ENCODE results near the gene GLYAT.

GLYAT gene, protein sequence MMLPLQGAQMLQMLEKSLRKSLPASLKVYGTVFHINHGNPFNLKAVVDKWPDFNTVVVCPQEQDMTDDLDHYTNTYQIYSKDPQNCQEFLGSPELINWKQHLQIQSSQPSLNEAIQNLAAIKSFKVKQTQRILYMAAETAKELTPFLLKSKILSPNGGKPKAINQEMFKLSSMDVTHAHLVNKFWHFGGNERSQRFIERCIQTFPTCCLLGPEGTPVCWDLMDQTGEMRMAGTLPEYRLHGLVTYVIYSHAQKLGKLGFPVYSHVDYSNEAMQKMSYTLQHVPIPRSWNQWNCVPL

DNA sequence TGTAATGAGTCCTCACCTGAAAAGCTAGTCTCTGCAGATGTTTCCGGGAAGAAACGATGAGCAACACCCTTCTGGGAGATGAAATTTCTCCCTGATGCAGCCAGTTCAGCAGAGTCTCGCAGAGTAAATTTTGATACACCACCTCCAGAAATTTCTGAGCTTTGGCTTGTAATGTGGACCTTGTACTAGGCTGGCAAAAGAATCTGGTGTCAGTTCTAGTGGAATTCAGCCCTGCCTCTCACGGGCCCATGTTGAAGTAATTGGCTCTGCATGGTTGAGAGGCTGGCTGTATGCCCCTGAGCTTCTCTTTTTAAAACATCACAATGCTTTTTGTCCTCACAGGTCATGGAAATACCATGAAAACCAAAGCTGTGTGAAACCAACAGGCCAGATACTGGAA is at the start of gene GLYAT:
TSS of gene GLYAT (minus strand) at position 125 of the 400 bp plus-strand sequence. CDS start 7,447 bp downstream, outside the sequence.
- no peak for DNase-seq

DNA sequence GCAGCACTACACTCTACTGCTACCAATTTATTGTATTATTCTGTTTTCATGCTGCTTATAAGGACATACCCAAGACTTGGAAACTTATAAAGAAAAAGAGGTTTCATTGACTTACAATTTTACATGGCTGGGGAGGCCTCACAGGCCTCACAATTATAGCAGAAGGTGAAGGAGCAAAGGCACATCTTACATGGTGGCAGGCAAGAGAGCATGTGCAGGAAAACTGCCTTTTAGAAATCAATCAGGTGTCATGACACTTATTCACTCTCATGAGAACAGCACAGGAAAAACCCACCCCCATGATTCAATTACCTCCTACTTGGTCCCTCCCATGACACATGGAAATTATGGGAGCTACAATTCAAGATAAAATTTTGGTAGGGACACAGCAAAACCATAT is 49.6 kb upstream of the GLYAT start:
- DNase-seq: no peak

DNA sequence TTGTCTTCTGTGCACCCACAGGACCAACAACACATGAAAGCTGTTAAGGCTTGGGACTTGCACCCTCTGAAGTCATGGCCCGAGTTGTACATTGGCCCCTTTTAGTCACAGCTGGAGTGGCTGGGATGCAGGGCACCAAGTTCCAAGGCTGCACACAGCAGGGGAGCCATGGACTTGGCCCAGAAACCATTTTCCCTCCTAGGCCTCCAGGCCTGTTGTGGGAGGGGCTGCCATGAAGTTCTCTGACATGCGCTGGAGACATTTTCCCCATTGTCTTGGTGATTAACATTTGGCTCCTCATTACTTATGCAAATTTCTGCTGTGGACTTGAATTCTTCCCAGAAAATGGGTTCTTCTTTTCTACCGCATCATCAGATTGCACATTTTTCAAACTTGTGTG is 48.8 kb upstream of the GLYAT start:
- DNase-seq: no peak

DNA sequence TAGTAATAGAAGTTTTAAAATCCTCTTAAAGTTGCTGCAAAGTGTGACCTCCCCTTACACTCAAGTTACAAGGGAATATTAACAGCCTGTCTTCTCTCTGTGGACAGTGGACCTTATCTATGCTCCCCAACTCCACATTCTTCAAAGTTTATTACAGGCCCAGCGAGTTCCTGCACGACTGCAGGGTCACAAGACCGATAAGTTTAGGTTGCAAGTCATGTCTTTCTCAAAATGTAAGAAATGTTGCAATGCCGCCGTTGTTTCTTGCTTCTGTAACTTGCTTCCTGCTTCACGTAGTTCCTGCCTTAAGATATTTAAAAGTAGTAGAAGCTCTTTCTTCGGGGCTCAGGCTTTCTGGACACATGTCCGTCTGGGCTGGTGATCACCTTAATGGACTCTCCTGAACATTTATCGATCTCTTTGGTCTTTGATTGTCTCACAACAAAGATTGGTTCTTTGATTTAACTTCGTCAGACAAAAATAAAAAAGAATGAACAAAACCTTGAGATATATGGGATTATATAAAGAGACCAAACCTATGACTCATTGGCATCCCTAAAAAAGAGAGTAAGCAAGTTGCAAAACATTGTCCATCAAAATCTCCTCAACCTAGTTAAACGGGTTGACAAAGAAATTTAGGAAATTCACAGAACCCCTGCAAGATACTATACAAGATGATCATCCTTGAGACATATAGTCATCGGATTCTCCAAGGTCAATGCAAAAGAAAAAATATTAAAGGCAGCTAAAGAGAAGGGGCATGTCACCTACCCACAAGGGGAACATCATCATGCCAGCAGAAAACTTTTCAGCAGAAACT is 45.4 kb upstream of the GLYAT start:
- DNase-seq: no peak

DNA sequence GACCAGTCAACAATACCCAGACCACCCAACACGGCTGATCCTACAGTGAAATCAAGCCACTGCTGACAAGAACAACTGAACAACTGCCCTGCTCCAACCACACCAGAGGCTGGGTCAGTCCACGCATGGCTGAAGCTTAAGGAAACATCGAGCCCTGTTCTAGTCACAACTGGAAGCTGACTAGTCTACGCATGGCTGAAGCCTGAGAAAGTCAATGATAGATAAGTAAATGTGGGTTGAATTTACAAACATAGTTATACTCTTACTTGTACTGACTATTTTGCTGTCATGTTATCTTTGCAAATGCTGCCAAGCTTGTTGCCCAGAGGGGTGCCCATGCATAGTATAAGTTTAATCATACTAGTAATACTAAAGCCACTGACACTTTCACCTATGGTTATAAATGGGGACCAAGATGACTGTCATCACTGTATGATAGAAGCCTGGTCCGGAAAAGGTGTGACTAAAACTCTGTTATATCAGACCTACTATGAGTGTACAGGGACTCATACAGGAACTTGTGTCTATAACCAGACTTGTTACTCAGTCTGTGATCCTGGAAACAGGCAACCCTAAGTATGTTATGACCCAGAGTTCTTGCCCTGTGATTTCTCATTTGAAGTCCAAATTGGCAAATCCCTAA is 43.4 kb upstream of the GLYAT start:
- DNase-seq: no peak

DNA sequence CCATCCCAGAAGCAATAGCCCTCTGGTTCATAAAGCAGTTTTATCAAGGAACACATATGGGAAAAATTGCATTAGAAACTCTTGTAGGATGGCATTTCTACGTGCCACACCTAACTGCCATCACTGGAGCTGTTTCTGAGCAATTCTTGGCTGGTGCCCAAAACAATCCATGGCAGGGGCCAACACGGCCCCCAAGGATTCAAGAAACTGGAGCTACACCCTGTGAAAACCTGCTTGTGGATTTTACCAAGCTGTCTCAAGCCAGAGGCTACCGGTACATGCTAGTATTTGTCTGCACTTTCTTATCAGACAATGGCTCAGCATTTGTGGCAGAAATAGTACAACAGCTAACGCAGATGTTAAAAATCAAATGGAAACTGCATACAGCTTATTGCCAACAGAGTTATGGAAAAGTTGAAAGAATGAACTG is 42.4 kb upstream of the GLYAT start:
- DNase-seq: no peak

DNA sequence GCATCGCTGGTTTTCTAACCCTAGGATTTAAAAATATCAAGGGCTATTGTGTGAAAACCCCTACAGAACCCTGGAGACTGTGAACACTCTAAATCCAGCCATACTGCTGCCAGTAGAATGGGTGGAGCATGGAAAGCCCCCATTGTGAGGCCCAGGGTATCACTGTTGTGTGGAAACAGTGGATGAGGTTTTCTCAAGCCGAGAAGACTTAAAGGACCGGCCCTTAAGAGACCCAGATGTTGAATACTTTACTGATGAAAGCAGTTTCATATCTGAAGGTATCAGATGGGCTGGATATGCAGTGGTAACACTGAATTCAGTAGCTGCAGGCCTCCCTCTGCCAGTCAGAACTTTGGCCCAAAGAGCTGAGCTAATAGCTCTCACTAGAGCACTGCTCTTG is 41.6 kb upstream of the GLYAT start:
- DNase-seq: no peak

DNA sequence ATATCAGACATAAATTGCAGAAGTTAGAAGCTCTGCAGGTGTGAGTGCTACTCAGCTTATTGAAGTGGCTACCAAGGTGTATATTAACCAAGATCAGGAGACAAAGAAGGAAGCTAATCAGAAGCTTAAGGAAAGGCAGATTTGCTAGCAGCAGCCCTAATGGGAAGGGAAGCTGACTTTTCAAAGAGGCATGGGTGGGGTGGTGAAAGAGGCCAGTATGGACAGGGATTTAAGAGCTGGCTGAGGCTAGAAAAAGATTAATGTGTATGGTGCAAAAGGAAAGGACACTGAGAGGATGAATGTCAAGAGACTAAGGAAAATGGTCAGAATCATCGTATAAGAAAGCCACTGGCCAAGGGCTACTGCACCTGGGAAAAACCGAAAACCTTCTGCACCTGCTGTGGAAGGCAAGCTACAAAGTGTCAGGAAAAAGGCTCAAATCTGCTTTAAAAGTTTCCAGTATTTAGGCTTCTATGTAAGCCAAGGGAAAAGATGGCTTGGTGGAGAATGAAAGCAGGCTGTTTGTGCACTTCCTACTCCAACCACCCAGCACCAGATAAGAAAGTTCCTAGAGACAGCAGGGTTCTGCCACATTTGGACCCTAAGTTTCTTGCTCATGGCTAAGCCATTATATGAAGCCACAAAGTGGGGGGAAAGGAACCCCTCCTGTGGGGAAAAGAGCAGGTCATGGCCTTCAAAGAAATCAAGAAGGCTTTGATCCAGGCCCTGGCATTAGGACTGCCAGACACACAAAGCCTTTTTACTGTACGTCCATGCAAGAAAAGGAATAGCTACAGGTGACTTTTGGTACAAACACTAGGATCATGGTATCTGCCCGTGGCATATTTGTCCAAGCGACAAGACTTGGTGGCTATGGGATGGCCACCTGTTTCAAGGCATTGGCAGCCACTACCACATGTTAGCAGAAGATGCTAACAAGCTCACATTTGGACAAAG is 40.9 kb upstream of the GLYAT start:
- DNase-seq: no peak

DNA sequence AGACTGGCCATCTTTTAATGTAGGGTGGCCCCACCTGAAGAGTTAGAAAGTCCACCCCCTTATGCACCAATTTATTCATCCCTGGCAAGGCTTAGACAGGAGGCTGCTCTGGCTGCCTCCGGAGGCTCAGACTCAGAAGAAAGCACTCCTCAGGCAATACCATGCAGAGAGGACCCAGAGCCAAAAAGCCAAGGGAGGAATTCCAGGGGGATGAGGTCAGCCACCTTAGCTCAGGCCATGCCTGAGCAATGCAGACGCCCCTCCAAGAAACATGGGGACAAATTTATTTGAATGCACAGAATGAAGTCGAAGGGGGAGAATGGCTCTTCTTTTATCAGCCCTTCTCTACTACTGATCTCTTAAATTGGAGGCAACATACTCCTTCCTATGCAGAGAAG is 39.7 kb upstream of the GLYAT start:
- DNase-seq: no peak

DNA sequence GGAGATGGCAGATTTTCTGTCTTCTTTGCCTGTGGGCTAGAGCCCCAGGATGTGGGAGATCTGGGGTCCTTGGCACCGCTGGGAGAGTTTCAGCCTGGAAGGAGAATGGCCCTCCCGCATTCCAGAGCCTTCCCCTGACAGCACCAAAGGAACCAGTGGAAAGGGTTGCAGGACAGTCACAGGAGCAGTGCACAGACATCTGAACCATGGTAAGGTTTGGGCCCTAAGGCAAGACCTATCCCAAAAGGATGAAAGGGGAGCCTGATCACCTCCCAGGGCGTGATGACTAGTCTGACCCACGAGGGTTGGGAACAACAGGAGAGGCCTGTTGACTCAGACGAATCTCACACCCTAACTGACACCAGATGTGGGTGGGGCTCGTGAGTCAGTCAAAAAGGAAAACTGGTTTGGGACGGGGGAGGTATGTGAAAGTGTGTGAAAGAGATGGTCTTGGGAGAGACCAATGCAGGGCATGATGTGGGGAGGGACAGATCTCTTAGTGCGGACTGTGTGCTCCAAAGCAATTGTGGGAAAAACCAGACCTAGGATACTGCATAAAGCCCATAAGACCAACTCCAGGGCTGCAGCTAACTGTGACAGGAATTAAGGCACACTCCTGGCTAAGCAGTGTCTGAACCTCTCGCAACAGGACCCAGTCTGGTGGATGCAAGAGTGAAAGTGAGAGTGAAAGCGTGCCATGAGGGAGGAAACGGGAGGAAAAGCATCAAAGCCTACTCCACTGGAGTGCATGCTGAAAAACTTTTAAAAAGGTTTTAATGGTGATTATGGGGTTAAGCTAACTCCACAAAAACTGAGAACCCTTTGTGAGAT is 39.1 kb upstream of the GLYAT start:
- no peak for DNase-seq

DNA sequence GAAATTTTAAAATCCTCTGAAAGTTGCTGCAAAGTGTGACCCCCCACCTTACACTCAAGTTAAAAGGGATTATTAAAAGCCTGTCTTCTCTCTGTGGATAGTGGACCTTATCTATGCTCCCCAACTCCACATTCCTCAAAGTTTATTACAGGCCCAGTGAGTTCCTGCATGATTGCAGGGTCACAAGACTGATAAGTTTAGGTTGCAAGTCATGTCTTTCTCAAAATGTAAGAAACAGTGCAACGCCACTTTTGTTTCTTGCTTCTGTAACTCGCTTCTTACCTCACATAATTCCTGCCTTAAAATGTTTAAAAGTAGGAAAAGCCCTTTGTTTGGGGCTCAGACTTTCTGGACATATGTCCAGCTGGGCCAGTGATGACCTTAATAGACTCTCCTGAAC is 38.4 kb upstream of the GLYAT start:
- no peak for DNase-seq

DNA sequence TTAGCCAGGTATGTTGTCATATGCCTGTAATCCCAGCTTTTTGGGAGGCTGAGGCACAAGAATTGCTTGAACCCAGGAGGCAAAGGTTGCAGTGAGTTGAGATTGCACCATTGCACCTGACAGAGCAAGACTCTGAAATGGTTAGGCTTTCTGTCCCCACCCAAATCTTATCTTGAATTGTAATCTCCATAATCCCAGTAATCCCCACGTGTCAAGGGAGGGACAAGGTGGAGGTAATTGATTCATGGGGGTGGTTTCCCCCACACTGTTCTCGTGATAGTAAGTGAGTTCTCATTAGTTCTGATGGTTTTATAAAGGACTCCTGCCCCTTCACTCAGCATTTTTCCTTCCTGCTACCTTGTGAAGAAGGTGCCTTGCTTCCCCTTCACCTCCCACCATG is 37.6 kb upstream of the GLYAT start:
- DNase-seq: no peak

DNA sequence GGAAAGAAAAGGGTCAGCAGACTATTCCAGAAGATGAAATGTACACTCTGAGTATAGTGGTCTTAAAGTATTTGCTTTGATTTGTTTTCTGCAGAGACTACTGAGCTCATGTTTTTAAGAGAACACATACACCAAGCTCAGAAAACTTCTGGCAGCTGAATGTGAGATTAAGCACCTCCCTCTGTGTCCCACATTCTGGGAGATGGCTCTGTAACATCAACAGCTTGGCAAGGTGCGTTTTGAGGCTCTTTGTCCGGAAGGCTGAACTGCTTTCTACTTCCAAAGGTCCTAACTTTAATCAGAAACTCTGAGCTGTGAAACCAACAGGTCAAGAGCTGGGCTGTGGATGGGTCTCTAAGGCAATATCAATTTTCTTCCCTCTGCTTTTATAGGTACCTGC is 36.4 kb upstream of the GLYAT start:
- no peak for DNase-seq

DNA sequence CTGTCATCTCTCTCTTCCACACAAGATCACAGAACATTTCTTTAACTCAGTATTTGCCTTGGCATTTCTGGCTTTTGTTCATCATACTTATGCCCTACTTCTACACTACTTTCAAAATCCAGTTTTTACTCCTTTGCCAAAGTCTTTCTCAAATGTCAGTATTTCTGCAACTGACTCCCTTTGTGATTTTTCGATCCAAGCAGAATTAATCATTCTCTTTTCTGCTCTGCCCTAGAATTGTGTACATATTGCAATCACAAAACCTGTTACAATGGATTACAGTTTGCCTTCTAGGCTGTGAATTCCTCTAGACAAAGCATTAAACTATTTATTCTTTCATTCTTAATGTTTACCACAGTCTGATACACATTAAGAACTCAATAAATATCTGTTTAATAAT is 33.3 kb upstream of the GLYAT start:
- DNase-seq: no peak

DNA sequence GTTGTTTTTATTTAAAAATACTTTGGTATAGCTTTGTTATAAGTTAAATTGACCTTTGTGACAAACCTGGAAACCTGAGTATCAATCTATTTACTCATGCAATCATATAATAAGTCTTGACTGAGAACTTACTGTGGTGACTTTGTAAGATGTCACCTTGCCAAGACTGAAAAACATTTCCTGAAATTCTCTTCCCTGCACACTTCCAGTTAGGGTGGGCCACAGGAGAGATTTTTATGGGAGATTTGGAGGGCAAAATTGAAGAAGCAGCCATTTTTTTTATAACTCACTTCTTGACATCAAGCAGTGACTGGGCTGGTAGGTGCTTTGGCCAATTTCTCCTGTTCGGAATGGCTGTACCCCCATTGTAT is 31.4 kb upstream of the GLYAT start:
- DNase-seq: no peak

DNA sequence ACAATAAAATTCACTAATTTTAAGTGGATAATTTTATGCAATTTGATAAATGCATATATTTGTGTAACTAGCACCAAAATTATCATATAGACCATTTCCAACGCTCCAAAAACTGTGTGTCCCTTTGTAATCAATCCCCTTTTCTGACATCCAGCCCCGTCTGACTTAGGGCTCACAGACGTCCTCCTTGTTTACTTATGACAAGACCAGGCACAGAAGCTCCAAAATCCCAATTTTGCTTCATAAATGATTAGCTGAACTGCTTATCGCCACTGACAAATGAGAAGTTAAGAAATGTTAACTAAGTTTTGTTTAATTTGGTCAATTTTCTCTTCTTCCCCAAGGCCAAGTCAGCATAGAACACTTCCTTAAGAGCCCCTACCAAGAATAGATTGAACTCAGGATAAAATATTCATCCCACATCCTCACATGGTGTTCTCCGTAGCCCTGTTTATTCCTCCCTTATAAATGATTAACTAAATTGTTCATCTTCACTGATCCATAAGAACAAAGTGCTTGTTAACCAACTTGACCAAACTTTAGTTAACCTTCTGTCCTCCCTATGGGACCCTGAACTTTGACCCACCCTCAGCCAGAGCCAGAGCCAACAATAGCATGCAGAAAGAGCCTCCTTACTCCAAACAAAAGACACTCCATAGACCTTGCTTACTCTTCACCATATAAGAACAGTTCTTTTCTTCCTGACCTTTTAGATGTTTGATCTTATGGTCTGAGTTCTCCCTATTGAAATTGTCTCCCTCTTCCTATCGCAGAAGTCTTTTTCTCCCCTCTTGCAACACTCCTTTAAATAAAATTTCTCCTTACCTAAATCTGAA is 30.8 kb upstream of the GLYAT start:
- DNase-seq: no peak

DNA sequence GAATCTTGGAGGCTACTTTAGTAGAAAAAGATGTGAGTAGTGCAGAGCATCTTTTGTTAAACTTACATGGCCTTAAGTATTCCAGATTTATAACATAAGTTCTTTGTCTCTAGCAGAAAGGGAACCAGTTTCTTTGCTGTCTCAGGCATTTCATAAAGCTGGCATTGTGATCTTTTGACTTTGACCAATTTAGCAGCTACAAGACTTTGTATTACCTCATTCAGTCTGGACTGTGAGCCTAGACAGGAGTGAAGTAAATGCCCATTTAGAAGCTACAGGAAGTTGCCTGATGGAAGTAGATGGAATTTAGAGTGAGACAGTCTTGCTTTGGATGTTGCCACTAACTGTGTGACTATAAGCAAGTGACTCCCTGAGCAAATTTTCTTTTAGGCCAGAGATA is 25.7 kb upstream of the GLYAT start:
- no peak for DNase-seq

DNA sequence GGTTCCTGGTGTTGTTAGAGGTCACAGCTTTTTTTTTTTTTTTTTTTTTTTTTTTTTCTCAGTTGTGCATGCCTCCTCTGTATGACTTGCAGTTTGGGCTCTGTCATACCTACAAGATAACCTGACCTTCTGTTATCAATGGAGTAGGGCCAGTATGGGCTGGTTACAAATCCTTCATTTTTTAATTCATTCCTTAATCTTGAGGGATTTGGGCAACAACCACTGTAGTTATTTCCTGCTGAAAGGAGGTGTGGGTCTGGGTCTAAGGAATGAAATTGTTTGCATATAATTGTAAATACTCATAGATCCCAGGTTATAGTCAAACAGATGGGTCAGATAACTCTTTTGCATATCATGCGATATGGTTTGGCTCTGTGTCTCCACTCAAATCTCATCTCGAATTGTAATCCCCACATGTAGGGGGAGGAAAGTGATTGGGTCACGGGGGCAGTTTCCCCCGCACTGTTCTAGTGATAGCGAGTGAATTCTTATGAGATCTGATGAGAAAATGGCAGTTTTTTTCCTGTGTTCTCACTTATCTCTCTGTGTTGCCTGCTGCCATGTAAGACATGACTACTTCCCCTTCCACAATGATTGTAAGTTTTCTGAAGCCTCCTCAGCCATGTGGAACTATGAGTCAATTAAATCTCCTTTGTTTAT is 14.1 kb upstream of the GLYAT start:
- no peak for DNase-seq

DNA sequence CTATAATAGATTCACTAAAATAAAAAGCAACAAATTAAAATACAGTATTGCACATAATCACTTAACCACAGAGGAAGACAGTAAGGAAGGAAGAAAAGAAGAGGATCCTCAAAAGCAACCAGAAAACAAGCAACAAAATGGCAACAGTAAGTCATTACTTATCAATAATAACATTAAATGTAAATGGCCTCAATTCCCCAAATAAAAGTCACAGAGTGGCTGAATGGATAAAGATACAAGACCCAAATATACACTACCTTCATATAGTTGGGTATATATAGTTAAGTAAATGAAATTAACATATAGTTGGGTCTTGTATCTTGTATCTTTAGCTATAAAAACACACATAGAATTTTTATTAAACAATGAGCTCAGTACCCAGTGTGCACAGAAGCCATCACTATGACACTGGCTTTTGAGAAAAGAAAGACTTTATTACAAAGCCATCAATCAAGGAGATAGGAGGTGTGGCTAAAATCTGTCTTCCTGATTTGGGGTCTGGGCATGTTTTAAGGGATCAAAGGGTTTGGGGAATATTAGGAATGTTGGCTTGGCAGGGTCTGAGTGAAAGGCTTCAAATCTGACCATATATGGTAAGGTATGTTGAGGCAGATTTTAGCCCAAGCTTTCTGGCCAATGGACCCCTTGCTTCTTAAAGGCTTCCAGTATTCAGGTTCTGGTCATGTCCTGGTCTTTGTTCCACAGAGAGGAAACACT is 13.4 kb upstream of the GLYAT start:
- DNase-seq: no peak

Data from activated CD4-positive, CD25-positive, alpha-beta regulatory T cell treated with anti-CD3 and anti-CD28 coated beads, Interleukin-2, amount 50 U/mL, for 72 hours (primary cell).